Mucosa of rectum (tissue), 2 donors: Measurements from ENCODE around the gene GARIN5A.

Experiments used
- H3K27ac ChIP-seq, 2 donors: one replicate each; pipeline ENCODE4 v1.7.0; 2013; ENCODE audit warnings: inconsistent platforms in 2 of 2, low read depth in 2 of 2, low read length in 2 of 2
- H3K27me3 ChIP-seq, 2 donors: one replicate each; pipeline ENCODE4 v1.7.0; 2013; ENCODE audit warnings: low read length in 2 of 2; ENCODE audit not compliant: control insufficient read depth in 2 of 2, insufficient read depth in 2 of 2
- H3K36me3 ChIP-seq, 2 donors: one replicate each; pipeline ENCODE4 v1.7.0; 2013; ENCODE audit warnings: low read length in 2 of 2; ENCODE audit not compliant: control insufficient read depth in 2 of 2, insufficient read depth in 2 of 2
- H3K4me1 ChIP-seq, 2 donors: one replicate each; pipeline ENCODE4 v1.7.0; 2013; ENCODE audit warnings: low read length in 2 of 2, mild to moderate bottlenecking in 1 of 2; ENCODE audit not compliant: control insufficient read depth in 2 of 2, insufficient read depth in 2 of 2
- H3K4me3 ChIP-seq, 2 donors: one replicate each; pipeline ENCODE4 v1.7.0; 2013; ENCODE audit warnings: low read length in 2 of 2
- H3K9ac ChIP-seq, 2 donors: one replicate each; pipeline ENCODE4 v1.7.0; 2013; ENCODE audit warnings: low read length in 2 of 2, low read depth in 1 of 2, mild to moderate bottlenecking in 1 of 2
- H3K9me3 ChIP-seq, 2 donors: one replicate each; pipeline ENCODE4 v1.7.0; 2013; ENCODE audit warnings: low read length in 2 of 2; ENCODE audit not compliant: control insufficient read depth in 2 of 2
- donor health status: healthy.
- donor health status: Normal muscosa, but diverticular disease.

GARIN5A gene

DNA sequence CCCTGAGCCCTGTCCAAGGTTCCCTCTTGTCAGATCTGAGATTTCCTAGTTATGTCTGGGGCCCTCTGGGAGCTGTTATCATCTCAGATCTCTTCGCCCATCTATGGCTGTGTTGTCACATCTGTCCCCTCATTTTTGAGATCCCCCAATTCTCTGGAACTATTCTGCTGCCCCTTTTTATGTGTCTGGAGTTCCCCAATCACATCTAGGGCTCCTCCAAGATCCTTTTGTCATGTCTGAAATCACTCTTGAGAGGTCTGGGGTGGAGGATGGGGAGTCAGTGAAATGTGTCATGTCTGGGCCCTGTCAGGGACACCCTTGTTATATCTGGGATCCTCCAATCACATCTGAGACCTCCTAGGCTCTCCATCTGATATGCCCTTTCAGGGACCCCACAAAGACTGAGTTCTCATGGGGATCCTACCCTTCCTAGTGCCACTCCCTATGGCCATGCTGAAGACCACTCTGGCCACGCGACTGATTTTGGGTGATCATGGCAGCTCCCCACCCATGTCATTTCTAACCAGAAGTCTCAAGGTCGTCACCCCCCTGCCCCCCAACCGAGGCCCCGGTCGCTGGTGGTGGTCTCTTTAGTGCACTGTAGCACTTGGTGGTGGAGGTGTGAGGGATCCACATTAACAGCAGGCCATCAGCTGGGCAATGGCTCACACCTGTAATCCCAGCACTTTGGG, 47.7 kb downstream of the GARIN5A start:
- Histone ChIP-seq H3K9me3 (no peaks in the 10 kb centered on the region), H3K4me1 (peaks cover 6 to 12% of the 10 kb centered on the region in 2 donors), H3K27me3 (peaks cover 10 to 11% of the 10 kb centered on the region in 2 donors), H3K4me3 (no peak overlapping the region), H3K36me3 (peaks cover 0 to 2% of the 10 kb centered on the region in 2 donors), H3K27ac (no peak overlapping the region), H3K9ac (no peak overlapping the region)

GRCh38 chr19:50427997-50428425, 48.6 kb downstream of the GARIN5A start:
- Histone ChIP-seq H3K4me1 (peaks cover 6 to 12% of the 10 kb centered on the region in 2 donors), H3K4me3 (peak overlapping the region in 1 of 2 donors; percentile 35), H3K9me3 (no peaks in the 10 kb centered on the region), H3K27ac (peak overlapping the region; percentile 35 to 56), H3K27me3 (peaks cover 8 to 11% of the 10 kb centered on the region in 2 donors), H3K9ac (peak overlapping the region; percentile 17 to 33), H3K36me3 (peaks cover 0 to 2% of the 10 kb centered on the region in 2 donors)

GRCh38 chr19:50427318-50427925, 49.2 kb downstream of the GARIN5A start:
- peaks cover 5 to 8% of the 10 kb centered on the region in 2 donors for H3K27me3 ChIP-seq
- peak overlapping the region in 1 of 2 donors; percentile 33 for H3K9ac ChIP-seq
- H3K27ac ChIP-seq = peak overlapping the region; percentile 32 to 35
- no peaks in the 10 kb centered on the region for H3K9me3 ChIP-seq
- peak overlapping the region in 1 of 2 donors; percentile 35 for H3K4me3 ChIP-seq
- H3K4me1 ChIP-seq = peaks cover 6 to 11% of the 10 kb centered on the region in 2 donors
- H3K36me3 ChIP-seq = peaks cover 0 to 2% of the 10 kb centered on the region in 2 donors

GRCh38 chr19:50425581-50425980, 51.1 kb downstream of the GARIN5A start:
- Histone ChIP-seq H3K9me3 (no peaks in the 10 kb centered on the region), H3K27ac (no peak overlapping the region), H3K4me3 (no peak overlapping the region), H3K27me3 (peaks cover 2 to 3% of the 10 kb centered on the region in 2 donors), H3K36me3 (peaks cover 0 to 2% of the 10 kb centered on the region in 2 donors), H3K4me1 (peaks cover 4% of the 10 kb centered on the region in 2 donors), H3K9ac (no peak overlapping the region)

DNA sequence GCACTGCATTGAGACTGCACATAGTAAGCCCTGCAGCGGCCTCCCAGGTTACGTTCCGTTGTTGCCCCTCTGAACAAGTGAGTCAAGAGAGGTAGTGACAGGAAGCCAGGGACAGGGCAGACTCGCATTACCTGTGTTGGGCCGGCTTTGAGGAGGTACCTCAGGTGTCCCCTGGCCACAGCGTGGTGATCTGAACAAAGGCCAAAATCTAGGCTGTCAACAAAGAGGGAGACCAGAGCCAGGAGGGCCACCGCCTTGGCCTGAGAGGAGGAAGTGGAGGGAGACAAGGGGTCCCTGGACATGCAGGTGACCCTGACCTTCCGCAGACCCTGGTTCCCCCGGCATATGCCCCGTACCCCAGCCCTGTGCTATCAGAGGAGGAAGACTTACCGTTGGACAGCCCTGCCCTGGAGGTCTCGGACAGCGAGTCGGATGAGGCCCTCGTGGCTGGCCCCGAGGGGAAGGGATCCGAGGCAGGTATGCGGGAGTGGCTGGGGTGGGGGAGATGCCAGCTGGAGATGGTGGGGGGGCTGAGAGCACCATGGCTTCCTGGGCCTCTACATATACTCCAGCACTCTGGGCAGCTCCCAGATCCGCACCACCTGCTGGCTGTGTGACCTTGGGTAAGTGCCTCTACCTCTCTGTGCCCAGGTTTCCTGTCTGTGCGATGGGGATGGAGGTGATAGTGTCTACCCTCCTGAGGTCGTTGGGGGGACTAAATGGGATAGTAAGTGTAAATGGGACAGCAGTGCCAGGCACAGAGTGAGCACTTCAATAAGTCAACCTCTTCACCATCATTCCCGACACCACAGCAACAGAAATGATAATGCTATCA, 53.2 kb downstream of the GARIN5A start:
- Histone ChIP-seq H3K27me3 (peaks cover 7 to 17% of the 10 kb centered on the region in 2 donors), H3K4me3 (no peak overlapping the region)

GRCh38 chr19:50422397-50423278, 54.0 kb downstream of the GARIN5A start:
- peaks cover 7 to 23% of the 10 kb centered on the region in 2 donors for H3K27me3 ChIP-seq
- peaks cover 0 to 2% of the 10 kb centered on the region in 2 donors for H3K36me3 ChIP-seq
- H3K9ac ChIP-seq = no peak overlapping the region

More for the DNA sequence above, 53.2 kb downstream of the GARIN5A start:
- Histone ChIP-seq H3K9me3 (no peaks in the 10 kb centered on the region), H3K27ac (no peak overlapping the region), H3K9ac (no peak overlapping the region), H3K36me3 (peaks cover 0 to 2% of the 10 kb centered on the region in 2 donors), H3K4me1 (peaks cover 4% of the 10 kb centered on the region in 2 donors)

GRCh38 chr19:50420808-50421207, 55.8 kb downstream of the GARIN5A start:
- Histone ChIP-seq H3K4me1 (peaks cover 0 to 8% of the 10 kb centered on the region in 2 donors), H3K27me3 (peaks cover 7 to 23% of the 10 kb centered on the region in 2 donors), H3K4me3 (no peak overlapping the region), H3K36me3 (peaks cover 0 to 2% of the 10 kb centered on the region in 2 donors), H3K9ac (no peak overlapping the region), H3K27ac (no peak overlapping the region), H3K9me3 (no peaks in the 10 kb centered on the region)

More at GRCh38 chr19:50422397-50423278, 54.0 kb downstream of the GARIN5A start:
- Histone ChIP-seq H3K27ac (no peak overlapping the region), H3K9me3 (no peaks in the 10 kb centered on the region), H3K4me1 (no peaks in the 10 kb centered on the region), H3K4me3 (no peak overlapping the region)

GRCh38 chr19:50420127-50420526, 56.5 kb downstream of the GARIN5A start:
- peak overlapping the region in 1 of 2 donors; percentile 65 for H3K4me3 ChIP-seq
- no peaks in the 10 kb centered on the region for H3K9me3 ChIP-seq
- peaks cover 0 to 2% of the 10 kb centered on the region in 2 donors for H3K36me3 ChIP-seq
- H3K27ac ChIP-seq = no peak overlapping the region
- no peak overlapping the region for H3K9ac ChIP-seq
- H3K27me3 ChIP-seq = peaks cover 7 to 23% of the 10 kb centered on the region in 2 donors
- peaks cover 0 to 9% of the 10 kb centered on the region in 2 donors for H3K4me1 ChIP-seq

DNA sequence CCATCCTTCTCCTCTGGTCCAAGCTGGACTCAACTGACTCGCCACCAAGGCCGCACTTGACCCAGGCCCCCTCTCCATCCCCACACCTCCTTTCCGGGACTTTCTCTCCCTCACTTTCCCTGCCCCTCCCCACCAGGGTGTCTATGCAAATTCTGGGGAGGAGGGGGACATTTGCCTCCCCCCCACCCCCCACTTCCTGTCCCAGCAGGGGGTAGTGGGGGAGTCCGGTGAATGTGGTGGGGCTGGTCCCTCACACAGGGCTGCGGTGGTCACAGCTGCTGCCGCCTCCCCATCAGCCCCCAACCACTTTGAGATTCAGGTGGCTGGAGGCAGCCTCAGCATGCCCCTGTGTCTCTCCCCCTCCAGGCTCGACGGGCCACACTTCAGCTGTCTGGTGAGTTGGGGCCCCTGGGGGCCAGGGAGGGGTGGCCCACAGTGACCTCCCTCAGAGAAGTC, 57.0 kb downstream of the GARIN5A start:
- peaks cover 0 to 10% of the 10 kb centered on the region in 2 donors for H3K4me1 ChIP-seq
- peak overlapping the region; percentile 28 to 65 for H3K4me3 ChIP-seq
- H3K9me3 ChIP-seq = no peaks in the 10 kb centered on the region
- H3K9ac ChIP-seq = no peak overlapping the region
- H3K27me3 ChIP-seq = peaks cover 7 to 23% of the 10 kb centered on the region in 2 donors
- peaks cover 0 to 2% of the 10 kb centered on the region in 2 donors for H3K36me3 ChIP-seq
- H3K27ac ChIP-seq = peak overlapping the region; percentile 32 to 37
